CD1c-positive myeloid dendritic cell (primary cell): ENCODE data around the gene THSD7B.
"Not testable (repeated sequence)": the region's sequence is repeated elsewhere in the genome, so short reads cannot be mapped to it uniquely, and the experiment has no call there.

ENCODE experiments used
- DNase-seq: peaks from one replicate; pipeline ENCODE4 v3.0.0-alpha.2; 2016; ENCODE audit errors: extremely low spot score

THSD7B gene

GRCh38 chr2:136765256-136766072 lies at the start of gene THSD7B:
TSS of gene THSD7B (plus strand) at chr2:136765545. CDS start at chr2:136882179, 116,634 bp downstream.
- DNase-seq, result no peak

- no peak for DNase-seq
These were observed 47.1 kb upstream of the THSD7B start for GRCh38 chr2:136718273-136718672.

- DNase-seq, result no peak
These were observed 37.2 kb upstream of the THSD7B start for GRCh38 chr2:136727973-136728699.

GRCh38 chr2:136736236-136736635 lies 29.1 kb upstream of the THSD7B start:
- DNase-seq, result no peak

- no peak for DNase-seq
These were observed 27.3 kb upstream of the THSD7B start for GRCh38 chr2:136738044-136738443.

- DNase-seq, result no peak
These were observed 23.9 kb upstream of the THSD7B start for GRCh38 chr2:136741471-136741870.

- no peak for DNase-seq
These were observed 15.3 kb upstream of the THSD7B start for GRCh38 chr2:136750065-136750464.

- no peak for DNase-seq
These were observed 13.9 kb upstream of the THSD7B start for GRCh38 chr2:136751406-136751805.

GRCh38 chr2:136758504-136758903 lies 6.8 kb upstream of the THSD7B start:
- not testable (repeated sequence) for DNase-seq

- no peak for DNase-seq
These were observed 691 bp upstream of the THSD7B start for GRCh38 chr2:136764452-136765255.

GRCh38 chr2:136766073-136766404 lies 694 bp downstream of the THSD7B start:
- DNase-seq, result no peak

GRCh38 chr2:136767030-136767429 lies 1.7 kb downstream of the THSD7B start:
- no peak for DNase-seq

- no peak for DNase-seq
These were observed 4.5 kb downstream of the THSD7B start for GRCh38 chr2:136769871-136770270.

GRCh38 chr2:136770384-136770783 lies 5.0 kb downstream of the THSD7B start:
- no peak for DNase-seq

GRCh38 chr2:136777391-136777790 lies 12.0 kb downstream of the THSD7B start:
- no peak for DNase-seq

GRCh38 chr2:136783856-136784255 lies 18.5 kb downstream of the THSD7B start:
- no peak for DNase-seq

- no peak for DNase-seq
These were observed 19.9 kb downstream of the THSD7B start for GRCh38 chr2:136785215-136785614.

- DNase-seq, result no peak
These were observed 22.6 kb downstream of the THSD7B start for GRCh38 chr2:136787970-136788369.

GRCh38 chr2:136796339-136796738 lies 31.0 kb downstream of the THSD7B start:
- no peak for DNase-seq

GRCh38 chr2:136798766-136799165 lies 33.4 kb downstream of the THSD7B start:
- no peak for DNase-seq

- no peak for DNase-seq
These were observed 36.3 kb downstream of the THSD7B start for GRCh38 chr2:136801661-136802060.

GRCh38 chr2:136809998-136810397 lies 44.7 kb downstream of the THSD7B start:
- no peak for DNase-seq
